Breast epithelium (tissue), 4 donors: ENCODE measurements around the gene ADAMTSL2. TPM values are rescaled to one million over a fixed set of nuclear protein-coding genes. Genes with fewer than 3 reads are reported as not detected.

Experiments used
- DNase-seq, 2 donors: peaks; one replicate each; pipeline ENCODE4 v3.0.0-alpha.2; 2019; ENCODE audit warnings: low spot score in 2 of 2
- H3K27ac ChIP-seq, 2 donors: fragments of 200-600 bp; sonication (generic) in 1 of 2; one replicate each; pipeline ENCODE4 v1.5.1; 2016 to 2019; ENCODE audit warnings: mild to moderate bottlenecking in 1 of 2
- H3K27me3 ChIP-seq, 2 donors: fragments of 200-600 bp; sonication (generic) in 1 of 2; one replicate each; pipeline versions ENCODE4 v1.5.1 to v1.6.0; 2017 to 2019; ENCODE audit warnings: control low read depth in 1 of 2, mild to moderate bottlenecking in 1 of 2
- H3K36me3 ChIP-seq: fragments of 200-600 bp; one replicate; pipeline ENCODE4 v1.5.1; 2019
- H3K4me1 ChIP-seq, 2 donors: fragments of 200-600 bp; sonication (generic); one replicate each; pipeline ENCODE4 v1.5.1; 2016 to 2019; ENCODE audit warnings: control low read depth in 1 of 2
- H3K4me3 ChIP-seq, 3 donors: fragments of 200-600 bp; sonication (generic); 1 replicate in 2 of 3; 2 replicates in 1 of 3; pipeline ENCODE4 v1.5.1; 2016 to 2019; ENCODE audit warnings: mild to moderate bottlenecking in 3 of 3, moderate library complexity in 2 of 3
- H3K9me3 ChIP-seq, 2 donors: fragments of 200-600 bp; sonication (generic) in 1 of 2; one replicate each; pipeline ENCODE4 v1.5.1; 2016 to 2019; ENCODE audit warnings: control low read depth in 1 of 2
- POLR2A ChIP-seq: fragments of 450-650 bp; IDR thresholded peaks from one replicate; pipeline ENCODE4 v1.6.1; 2016; ENCODE audit warnings: antibody characterized with exemption, mild to moderate bottlenecking, moderate library complexity
- POLR2AphosphoS5 ChIP-seq, 3 donors: sonication (generic); formaldehyde crosslinking; IDR thresholded peaks; one replicate each; pipeline ENCODE4 v1.6.1; 2017; ENCODE audit warnings: antibody characterized with exemption in 3 of 3
- intact Hi-C: fragments of 100-400 bp; cut with DNase I; formaldehyde crosslinking; loops from one replicate; pipeline ENCODE4 v1.15.1; 2023; ENCODE audit warnings: low total_unique reads
- total RNA-seq, 3 donors: library from RNA; depleted of rRNA; stranded (reverse); fragments of >200 nt; gene quantifications; one replicate each; pipeline ENCODE4 v1.1.0, GENCODE V29; 2016
- TF ChIP-seq, protein P1 (sequence below), 3 donors: fragments of 450-650 bp; IDR thresholded peaks; one replicate each; pipeline ENCODE4 v1.5.1; 2016 to 2017; ENCODE audit warnings: antibody characterized with exemption in 3 of 3, mild to moderate bottlenecking in 3 of 3, moderate library complexity in 3 of 3

Gene ADAMTSL2
- total RNA-seq, 3 donors from 2014 or later: 0.33 to 0.80 (median 0.44) TPM

- intact Hi-C loops: no loop called here
- Histone ChIP-seq H3K4me1 (no peaks in the 10 kb centered on the region), H3K9me3 (peaks cover 0 to 11% of the 10 kb centered on the region in 2 donors), H3K27me3 (peaks cover 3 to 12% of the 10 kb centered on the region in 2 donors), H3K36me3 (no peaks in the 10 kb centered on the region), H3K27ac (no peak overlapping the region), H3K4me3 (no peak overlapping the region)
- DNase-seq: no peak
- TF ChIP-seq POLR2AphosphoS5 (IDR thresholded peaks at IDR 0.05): no peak
- TF ChIP-seq POLR2A: no peak
- TF ChIP-seq, protein P1, sequence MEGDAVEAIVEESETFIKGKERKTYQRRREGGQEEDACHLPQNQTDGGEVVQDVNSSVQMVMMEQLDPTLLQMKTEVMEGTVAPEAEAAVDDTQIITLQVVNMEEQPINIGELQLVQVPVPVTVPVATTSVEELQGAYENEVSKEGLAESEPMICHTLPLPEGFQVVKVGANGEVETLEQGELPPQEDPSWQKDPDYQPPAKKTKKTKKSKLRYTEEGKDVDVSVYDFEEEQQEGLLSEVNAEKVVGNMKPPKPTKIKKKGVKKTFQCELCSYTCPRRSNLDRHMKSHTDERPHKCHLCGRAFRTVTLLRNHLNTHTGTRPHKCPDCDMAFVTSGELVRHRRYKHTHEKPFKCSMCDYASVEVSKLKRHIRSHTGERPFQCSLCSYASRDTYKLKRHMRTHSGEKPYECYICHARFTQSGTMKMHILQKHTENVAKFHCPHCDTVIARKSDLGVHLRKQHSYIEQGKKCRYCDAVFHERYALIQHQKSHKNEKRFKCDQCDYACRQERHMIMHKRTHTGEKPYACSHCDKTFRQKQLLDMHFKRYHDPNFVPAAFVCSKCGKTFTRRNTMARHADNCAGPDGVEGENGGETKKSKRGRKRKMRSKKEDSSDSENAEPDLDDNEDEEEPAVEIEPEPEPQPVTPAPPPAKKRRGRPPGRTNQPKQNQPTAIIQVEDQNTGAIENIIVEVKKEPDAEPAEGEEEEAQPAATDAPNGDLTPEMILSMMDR (IDR thresholded peaks at IDR 0.05): no peak
Observed at GRCh38 chr9:133496861-133497842, 37.4 kb upstream of the ADAMTSL2 start.

DNA sequence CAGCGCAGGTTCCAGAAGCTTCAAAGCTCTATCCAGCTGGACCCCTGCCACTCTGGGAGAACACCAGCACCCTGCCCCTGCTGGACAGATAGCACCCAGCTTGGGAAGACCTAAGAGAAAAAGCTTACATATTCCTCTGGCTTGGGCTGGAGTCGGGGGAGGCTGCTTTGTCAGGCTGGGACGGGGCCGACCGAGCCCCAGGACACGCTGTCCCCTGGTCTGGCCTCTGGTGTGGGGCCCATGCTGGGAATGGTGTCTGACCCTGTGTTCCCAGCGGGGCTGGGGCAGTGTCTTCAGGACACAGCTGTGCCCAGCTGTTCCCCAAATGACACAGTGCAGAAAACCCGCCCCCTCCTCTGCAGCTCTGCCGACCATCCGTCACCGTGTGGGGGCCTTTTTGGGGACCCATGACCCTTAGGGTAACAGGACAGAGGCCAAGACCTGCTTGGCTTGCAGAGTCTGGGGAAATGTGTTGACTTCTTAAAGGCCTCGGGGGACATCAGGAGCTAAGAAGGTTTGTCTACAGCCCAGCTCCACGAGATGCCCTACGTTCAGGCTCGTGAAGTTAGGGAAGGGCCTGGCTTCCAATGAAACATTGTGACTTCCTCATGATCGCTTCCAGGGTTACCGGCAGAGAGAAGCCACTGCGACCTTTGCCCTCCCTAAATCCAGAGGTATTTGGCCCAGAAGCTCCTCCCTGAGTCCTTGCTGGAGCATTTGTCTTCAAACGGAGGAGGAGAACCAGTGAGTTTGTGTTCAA is 35.2 kb upstream of the ADAMTSL2 start:
- H3K9me3 ChIP-seq: peaks cover 0 to 17% of the 10 kb centered on the region in 2 donors
- H3K4me1 ChIP-seq: no peaks in the 10 kb centered on the region
- H3K36me3 ChIP-seq: no peaks in the 10 kb centered on the region
- TF ChIP-seq POLR2AphosphoS5 (IDR thresholded peaks at IDR 0.05) (no peak), POLR2A (no peak)
- TF ChIP-seq, protein P1 (IDR thresholded peaks at IDR 0.05): no peak
- intact Hi-C loops: no loop called here
- H3K27me3 ChIP-seq: peaks cover 3 to 12% of the 10 kb centered on the region in 2 donors
- H3K4me3 ChIP-seq: no peak overlapping the region
- no peak for DNase-seq
- no peak overlapping the region for H3K27ac ChIP-seq

DNA sequence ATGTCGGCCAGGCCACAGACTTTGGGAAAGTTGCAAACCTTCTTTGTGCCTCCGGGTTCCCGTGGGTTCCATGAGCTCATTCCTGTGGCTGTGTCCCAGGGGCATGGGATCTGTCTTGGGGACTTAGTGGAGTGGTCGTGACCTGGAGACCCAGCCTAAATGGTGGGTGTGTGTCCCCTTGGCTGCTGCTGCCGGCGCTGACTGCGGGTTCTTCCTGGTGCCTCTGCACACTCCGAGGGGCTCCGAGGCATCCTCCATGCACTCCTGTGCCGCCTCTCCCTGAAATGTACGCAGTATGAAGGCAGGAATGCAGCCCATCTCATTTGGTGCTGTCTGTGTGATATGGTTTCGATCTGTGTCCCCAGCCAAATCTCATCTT is 34.6 kb upstream of the ADAMTSL2 start:
- intact Hi-C loops: no loop called here
- DNase-seq: no peak
- peaks cover 3 to 12% of the 10 kb centered on the region in 2 donors for H3K27me3 ChIP-seq
- H3K27ac ChIP-seq: no peak overlapping the region
- TF ChIP-seq POLR2AphosphoS5 (IDR thresholded peaks at IDR 0.05) (no peak), POLR2A (no peak)
- TF ChIP-seq, protein P1 (IDR thresholded peaks at IDR 0.05): no peak
- H3K36me3 ChIP-seq: no peaks in the 10 kb centered on the region
- no peak overlapping the region for H3K4me3 ChIP-seq
- peaks cover 0 to 17% of the 10 kb centered on the region in 2 donors for H3K9me3 ChIP-seq
- H3K4me1 ChIP-seq: no peaks in the 10 kb centered on the region

DNA sequence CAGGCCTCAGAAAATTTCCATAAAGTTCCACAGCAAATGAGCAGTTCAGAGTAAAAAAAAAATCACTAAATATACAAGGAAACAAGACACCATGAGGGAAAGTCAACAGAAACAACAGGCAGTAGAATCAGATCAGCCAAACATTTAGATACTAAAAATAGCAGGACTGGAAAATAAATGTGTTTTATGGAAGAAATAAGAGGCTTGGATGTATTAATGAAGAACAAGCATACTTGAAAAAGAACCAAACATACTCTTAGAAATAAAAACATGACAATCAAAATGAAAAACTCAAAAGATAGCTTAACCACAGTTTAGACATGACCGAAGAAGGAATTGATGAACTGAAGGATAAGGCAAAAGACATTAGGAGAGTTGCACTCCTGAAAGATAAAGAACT is 32.4 kb upstream of the ADAMTSL2 start:
- intact Hi-C loops: no loop called here
- Histone ChIP-seq H3K27me3 (peaks cover 3 to 4% of the 10 kb centered on the region in 2 donors), H3K4me1 (no peaks in the 10 kb centered on the region), H3K27ac (no peak overlapping the region), H3K4me3 (no peak overlapping the region), H3K36me3 (no peaks in the 10 kb centered on the region), H3K9me3 (peaks cover 0 to 17% of the 10 kb centered on the region in 2 donors)
- no peak for DNase-seq
- TF ChIP-seq, protein P1 (IDR thresholded peaks at IDR 0.05): no peak
- TF ChIP-seq POLR2A: no peak
- TF ChIP-seq POLR2AphosphoS5 (IDR thresholded peaks at IDR 0.05): no peak
